Stromal cell of bone marrow (primary cell): ENCODE measurements around the gene KRT6A.

ENCODE experiments used
- DNase-seq: peaks from one replicate; pipeline ENCODE4 v3.0.0-alpha.2; 2012; ENCODE audit warnings: low read depth

KRT6A gene

DNA sequence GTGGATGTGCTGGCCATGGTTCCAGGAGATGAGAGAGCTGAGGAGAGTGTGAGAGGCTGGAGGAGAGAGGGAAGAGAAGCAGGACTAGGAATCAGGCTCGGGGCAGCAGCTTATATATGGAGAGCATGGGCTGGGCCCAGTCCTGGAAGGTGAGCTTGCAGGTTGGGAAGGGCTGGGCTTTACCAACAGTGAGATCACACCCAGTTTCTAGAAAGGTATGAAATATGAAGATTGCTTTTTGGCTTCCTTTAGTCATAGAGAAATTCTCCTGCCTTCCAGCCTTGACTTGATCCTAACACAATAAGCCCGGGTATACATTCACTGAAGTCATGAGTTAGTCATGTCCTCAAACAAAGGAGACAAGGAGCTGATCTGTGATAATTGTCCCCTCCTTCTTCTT, at the start of gene KRT6A:
Gene KRT6A (minus strand): TSS at position 86 of the 400 bp plus-strand sequence. CDS start 69 bp downstream, at position 17.
- DNase-seq: no peak

DNA sequence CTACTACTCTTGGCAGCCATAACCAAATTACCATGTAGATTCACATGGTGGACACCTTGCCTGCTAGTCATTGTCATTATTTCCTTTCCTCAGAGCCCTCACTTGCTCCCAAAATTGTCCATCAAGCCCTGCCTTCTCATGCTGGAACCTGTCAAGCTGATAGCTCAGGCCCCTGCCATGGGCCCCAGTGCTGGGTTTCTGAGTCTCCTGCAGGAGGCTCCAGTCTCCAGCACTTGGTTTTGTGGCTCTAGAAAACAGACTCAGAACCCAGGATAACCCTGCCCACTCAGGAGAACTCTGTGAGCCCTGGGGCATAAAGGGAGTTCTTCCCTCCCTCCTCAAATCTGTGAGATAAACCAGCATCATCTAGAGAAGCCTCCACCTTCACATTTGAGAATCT, 49.1 kb upstream of the KRT6A start:
- no peak for DNase-seq

DNA sequence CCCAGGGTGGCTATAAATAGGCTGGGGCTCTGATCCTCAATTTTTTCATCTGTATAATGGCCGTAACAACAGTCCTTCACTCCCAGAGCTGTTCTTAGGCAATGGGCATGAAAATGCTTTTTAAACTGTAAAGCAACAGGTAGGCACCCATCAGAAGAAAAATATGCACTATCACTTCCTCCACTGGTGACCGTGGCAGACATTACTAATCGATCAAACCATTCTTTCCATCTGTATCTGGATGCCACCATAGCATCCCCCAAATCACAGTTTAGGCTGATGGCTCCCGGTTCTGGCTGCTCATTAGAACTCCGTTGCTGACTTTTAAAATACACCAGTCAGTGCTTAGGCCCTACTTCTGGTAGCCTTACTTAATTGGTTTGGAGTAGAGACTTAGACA, 48.7 kb upstream of the KRT6A start:
- DNase-seq: no peak

DNA sequence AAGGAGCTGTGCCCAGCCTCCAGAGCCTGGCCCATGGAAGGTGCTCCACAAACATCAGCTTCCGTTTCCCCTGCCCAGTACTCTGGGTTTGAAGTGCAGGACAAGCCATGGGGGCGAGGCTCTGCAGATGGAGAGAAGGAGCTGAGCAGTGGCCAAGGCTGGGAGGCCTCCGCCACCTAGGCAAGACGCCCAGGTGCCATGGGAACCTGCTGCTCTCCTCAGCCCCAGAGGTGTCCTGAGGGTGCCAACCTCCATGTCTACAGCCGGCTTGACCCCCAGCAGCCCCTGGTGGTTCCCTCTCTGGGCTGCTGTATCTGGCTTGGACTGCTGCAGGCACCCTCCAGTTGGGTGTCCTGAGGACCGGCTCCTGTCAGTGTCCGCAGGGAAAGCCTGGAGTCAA, 47.5 kb upstream of the KRT6A start:
- no peak for DNase-seq

DNA sequence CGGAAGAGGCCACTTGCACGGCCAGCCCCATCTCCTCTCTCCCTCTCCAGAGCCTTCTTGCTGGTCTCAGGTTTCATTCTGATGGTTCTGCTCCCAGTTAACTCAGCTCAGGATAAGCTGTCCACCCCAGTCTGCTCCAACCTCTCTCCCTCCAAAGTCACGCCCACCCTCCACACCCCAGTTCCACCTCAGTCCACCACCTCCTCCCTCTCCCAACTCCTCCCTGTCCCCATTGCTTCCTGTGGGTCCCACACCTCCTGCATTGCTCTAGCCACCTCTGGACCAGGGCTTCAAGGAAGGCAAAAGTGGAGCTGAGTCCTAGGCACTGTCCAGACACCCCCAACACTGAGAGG, 46.7 kb upstream of the KRT6A start:
- DNase-seq: no peak

DNA sequence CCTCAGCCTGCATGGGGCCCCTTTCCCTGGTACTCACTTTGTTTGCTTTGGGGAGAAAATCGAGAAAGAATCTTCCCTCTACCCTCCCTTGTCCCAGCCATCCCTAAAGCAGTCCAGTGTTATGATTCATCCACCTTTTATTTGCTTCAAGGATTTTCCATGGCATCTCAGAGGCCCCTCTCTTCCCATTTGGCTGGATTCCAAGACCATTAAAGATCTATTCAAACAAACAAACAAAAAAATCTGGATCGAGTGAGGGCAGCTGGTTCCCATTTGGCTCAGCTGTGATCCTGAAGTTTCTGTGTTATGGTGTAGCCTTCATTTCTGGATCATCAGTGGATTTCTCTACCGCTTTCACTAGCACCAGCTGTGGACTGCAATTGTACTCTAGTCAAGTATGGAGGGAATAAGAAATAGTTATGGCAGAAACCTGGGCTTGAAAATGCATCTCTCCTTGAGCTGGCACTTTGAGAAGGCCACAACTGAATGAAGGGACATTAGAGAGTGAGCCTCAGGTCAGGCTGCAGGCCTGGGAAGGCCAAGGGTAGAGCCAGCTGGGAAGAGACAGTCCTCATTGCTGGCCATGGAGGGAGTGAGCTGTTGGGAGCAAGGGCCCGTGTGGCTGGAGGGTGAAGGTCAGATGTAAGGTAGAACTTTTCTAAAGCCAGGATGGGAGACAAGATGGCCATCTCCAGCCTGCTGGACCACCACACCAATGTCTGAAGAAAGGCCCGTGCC, 46.2 kb upstream of the KRT6A start:
- peak; percentile 16 for DNase-seq

DNA sequence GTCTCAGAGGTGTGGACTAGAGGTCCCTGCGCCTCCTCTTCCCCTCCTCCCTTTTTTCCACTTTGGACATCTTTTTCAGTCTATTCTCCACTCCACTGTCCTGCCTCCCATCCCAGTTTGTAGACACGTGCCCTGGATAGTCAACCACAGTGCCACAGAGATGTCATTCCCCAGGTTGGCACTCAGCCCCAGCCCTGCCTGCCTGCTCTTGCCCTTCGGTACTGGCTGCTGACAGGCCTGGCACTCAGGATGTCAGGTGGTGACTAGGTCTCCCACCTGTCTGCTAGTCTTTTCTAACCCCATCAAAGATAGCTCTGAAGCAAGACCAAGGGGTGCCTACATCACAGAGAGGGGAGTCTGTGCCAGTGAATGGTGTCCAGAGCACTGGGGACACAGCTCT, 44.0 kb upstream of the KRT6A start:
- no peak for DNase-seq

DNA sequence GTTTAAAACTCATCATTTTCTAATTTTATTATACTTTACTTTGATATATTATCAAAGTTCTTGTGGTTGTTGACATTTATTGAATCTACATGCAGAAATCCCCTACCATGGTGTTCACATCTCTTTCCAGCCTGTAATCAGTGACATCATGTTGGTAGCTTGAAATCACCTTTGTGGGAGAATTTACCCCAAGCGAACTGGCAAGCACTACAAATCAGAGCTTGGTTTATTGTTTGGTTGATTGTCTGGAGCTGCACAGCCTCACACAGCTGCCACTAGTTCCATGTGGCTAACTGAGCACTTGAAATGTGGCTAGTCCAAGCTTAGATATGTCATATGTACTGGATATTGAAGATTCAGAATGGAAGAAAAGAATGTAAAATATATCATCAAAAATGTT, 42.5 kb upstream of the KRT6A start:
- DNase-seq: no peak

DNA sequence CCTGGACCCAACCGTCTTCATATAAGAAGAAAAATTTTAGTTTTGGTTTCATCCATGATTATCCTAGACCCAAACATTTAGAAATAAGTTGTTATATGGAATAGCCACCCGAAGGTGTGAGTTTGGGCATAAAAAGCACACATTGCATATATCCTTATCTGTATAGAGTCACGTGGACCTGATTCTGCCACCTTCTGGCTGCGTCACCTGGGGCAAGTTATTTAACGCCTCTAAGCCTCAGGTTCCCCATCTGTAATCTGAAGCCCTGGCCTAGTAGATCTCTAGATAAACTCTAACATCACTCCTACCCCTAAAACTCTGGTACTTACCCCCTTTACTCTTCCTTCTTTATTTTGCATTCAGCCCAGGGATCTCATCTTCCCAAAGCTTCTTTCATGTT, 41.4 kb upstream of the KRT6A start:
- DNase-seq: no peak

DNA sequence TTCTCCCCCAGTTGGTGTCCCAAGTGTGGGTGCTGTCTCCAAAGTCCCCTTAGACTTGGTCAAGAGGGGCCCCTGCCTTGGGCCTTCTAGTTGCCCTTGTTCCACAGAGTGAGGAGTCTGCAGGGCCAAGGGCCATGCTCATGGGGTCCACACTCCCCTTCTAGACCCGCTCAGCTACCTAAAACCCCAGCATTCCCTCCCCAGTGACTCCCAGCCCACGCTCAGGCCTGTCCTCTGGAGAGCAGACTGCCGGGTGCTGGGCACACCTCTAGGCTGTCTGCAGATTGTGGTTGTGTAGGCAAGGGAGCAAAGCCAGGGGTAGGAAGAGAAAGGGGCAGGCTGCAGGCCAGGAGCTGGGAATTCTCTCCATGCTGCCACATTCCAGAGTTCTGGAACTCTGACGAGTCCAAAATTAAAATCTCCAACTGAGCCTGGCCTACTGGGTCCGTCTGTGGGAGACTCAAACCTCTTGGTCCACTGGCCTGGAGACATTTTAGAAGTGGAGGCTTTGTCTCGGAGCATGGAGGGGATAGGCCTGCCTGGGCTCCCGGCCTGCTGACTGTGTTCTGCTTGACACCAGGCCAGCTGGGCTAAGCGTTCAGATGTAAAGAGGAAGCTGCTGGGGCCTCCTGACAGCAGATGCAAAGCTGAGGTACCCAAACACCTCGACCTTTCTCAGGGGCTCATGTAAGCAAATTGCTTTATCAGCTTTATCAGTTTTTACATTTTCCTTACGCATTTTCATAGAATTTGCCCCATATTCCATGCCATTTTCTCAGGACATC, 40.8 kb upstream of the KRT6A start:
- no peak for DNase-seq

DNA sequence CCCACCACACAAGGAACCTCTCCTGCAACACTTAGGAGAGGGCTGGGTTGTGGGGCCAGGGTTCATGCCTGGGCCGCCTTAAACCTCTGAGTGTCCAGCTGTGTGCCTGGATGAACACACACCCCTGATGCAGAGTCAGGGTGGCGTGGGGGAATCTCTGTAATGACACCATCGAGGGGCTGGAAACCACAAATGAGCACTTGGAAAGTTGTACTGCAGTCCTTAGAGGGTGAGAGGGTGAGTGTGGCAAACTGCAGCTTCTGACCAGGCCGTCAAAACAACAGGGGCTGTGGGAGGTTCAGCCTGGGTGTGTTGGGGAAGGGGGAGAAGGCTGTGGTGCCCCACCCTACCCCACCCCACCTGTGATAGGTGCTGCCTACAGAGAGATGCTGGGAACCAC, 39.6 kb upstream of the KRT6A start:
- no peak for DNase-seq

DNA sequence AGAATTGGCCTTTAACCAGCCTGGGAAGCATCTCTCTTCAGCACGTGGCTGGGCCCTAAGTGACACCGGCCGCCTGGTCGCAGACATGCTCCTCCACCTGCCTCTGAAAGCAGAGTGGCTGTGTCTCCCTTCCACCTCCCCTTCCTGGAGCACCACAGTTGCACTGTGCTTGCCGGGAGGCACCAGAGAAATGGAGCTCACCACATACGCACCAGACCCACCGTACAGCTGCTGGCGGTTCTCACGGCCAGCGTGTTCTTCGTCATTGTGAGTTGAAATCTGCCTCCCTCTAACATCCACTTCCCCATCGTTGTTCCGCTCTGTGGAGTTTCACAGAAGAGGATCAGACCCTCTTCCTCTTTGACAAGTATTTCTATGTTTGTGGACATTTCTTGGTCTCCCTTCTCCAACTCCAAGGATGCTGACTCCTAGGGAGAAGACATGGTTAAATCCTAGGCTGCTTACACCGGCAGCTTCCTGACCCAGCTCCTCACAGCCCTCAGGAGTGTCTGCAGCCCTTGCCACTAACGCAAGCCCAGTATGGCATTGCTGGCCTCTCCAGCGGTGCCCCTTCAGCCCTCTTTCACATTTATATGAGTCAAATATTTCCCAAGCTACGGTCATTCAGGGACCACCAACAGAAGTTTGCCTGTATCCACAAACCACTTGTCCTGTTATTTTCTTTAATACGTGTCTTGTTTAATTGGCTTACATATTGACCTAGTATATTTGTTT, 38.7 kb upstream of the KRT6A start:
- DNase-seq: no peak

DNA sequence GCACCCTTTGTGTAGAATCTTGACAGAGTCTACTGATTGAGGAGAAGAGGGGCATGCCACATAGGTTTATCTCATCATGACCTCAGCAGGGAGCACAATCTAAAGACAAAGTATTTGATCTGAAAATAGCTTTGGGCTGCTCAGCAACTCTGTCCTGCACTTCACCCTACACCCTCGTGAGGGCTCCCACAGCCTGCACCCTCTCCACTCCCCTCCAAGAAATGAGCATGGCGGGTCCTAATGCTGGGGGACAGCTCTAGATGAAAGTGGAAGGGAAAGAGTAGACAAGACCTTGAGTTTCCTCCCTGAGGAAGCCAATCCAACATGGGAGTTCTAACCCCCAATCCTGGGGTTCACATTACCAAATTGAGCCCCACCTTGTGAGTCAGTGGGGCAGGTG, 37.8 kb upstream of the KRT6A start:
- no peak for DNase-seq

DNA sequence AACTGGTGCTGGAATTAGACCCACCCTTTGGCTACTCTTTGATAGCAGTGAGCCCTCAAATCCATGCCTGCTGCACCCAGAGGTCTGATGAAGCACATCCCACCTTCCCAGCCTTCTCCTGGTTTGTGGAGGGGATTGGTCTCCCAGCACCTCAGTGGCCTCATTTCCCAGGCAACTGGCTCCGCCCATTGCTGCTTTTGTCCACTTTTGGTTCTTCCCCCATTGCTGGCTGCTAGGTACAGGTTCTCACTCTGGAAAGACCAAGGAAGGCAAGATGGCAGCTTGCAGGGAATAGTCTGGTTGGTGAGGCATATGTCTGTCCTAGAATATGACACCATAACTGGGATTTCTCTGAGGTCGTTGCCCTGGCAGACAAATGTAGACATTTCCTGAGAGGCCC, 37.3 kb upstream of the KRT6A start:
- no peak for DNase-seq

DNA sequence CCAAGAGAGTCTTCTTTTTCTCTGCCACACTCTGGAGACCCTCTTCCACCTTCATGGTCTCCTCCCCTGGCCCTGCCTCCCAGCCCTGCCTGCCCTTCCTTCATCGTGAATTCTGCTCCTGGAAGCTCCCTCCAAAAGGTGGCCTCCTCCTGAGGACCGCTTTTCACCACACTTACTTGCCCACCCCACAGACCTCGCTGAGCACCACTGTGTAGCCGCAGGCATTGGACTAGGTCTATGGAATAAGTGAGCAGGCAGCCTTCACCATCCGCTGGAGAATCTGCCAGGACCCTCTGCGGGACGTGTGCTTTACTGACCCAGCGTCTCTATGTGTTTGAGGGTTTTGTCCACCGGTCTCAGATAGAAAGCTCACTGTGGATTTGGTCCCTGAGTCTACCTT, 36.8 kb upstream of the KRT6A start:
- DNase-seq: no peak

DNA sequence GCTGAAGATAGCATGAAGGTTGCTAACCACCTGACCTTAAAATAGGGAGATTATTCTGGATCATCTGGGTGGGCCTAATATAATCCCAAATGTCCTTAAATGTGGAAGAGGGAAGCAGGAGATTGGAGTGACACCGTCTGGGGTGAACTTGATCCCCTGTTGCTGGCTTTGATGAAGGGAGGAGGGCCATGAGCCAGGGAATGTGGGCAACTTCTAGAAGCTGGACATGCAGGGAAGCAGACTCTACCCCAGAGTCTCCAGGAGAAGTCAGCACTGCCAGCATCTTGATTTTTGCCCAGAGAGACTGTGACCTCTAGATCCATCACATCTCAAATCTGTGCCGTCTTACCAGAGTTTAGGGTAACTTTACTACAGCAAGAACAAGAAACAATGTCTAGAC, 36.4 kb upstream of the KRT6A start:
- no peak for DNase-seq

DNA sequence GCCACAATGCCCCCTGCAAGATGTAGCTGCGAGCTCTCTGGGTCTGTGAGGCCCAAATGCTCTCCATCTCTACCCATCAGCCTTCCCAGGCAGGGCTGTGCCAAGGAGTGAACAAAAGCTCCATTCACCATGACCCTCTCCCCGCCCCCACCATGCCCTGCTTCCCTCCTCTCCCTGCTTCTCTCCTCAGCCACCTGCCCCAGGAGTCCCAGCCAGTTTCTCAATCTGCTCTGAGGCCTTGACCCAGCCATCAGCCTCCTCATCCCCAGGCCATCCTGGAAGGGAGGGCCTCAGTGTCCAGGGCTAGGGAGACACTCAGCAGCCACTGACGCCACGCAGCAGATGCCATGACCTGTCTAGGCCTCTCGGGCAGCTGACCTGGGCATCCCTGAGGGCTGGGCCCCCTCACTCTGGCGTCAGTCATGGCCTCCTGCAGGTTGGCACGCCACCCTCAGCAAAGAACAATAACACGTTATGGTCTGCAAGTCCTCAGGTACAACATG, 35.6 kb upstream of the KRT6A start:
- DNase-seq: no peak

DNA sequence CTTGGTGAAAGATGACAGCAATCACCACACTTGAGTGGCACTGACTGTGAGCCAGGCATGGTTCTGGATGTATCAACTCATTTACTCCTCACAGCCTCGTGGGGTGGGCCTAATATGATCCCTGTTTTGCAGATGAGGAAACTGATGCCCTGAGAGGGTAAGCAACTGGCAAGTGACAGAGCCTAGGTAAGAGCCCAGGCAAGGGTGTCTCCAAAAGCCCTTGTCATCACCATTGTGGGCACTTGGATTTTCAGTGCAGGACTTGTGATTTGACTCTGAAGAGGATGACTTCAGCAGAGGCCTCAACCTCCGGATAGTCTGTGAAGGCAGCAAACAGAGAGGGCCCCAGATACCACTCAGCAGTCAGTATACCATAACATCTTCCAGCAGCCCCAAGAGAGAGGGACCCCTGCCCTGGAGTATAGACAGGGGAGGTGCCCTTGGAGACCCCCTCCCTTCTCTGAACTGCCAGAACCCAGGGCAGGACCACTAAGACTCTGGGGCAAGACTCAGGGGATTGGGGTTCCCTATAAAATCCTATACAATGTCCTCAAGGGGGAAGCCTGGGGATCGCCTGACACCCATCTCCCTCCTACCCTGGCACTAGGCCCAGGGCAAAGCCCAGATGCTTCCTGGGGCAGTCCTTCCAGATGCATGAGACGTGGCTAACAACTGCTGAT, 34.2 kb upstream of the KRT6A start:
- no peak for DNase-seq

DNA sequence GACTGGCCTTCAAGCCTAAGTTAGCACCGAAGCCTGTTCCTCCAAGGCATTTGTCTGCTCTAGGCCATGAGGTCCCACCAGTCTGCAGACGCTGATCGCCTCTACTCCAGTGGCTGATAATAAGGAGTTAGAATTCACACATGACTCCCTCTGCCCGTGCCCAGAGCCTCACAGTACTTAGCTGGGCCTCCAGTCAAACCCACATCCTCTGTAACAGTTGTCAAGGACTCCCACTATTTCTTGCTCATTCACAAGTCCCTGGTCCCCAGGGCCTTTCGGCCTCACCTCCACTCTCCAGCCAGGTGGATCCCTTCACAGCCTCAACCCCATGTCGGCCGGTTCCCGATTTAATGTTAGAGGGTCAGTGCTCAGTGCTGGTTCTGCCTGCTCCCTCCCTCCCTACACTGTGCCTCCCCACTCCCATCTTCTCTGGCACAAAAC, 33.5 kb upstream of the KRT6A start:
- DNase-seq: no peak

DNA sequence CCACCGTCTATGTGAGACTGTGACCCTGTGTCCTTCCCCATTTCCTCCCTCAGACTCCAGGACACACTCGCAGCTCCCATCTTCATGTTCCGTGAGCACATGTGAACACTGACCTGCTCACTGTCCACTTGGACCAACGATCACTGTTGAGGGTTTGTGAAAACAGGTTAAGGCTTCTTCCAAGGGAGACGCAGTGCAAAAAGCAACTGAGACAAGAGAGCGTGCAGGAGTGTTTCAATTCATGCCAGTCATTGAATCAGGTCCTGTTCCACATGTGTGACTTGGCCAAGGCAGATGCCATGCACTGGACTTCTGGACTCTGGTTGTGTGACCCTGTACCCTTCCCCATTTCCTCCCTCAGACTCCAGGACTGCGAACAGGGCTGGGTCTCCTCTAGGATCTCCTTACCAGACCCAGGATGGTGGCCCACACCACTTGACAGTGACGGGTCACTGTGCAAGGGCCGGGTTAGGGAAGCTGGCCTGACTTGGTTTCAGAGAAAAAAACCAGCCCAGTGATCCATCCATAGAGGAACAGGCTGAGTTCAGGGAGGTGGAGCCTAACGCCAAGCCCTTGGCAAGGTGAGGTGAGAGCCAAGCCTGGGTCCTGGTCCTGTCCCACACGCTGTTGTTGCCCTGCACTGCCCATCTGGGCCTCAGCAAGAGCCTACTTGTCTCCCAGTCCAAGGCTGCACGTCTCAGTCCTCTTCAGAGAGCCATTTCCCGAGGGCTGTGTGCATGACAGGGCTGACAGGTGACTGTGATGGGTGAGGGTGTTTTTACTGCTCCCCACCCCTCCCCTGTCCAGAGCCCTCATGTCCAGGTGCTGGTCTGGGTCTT, 32.8 kb upstream of the KRT6A start:
- DNase-seq: no peak

DNA sequence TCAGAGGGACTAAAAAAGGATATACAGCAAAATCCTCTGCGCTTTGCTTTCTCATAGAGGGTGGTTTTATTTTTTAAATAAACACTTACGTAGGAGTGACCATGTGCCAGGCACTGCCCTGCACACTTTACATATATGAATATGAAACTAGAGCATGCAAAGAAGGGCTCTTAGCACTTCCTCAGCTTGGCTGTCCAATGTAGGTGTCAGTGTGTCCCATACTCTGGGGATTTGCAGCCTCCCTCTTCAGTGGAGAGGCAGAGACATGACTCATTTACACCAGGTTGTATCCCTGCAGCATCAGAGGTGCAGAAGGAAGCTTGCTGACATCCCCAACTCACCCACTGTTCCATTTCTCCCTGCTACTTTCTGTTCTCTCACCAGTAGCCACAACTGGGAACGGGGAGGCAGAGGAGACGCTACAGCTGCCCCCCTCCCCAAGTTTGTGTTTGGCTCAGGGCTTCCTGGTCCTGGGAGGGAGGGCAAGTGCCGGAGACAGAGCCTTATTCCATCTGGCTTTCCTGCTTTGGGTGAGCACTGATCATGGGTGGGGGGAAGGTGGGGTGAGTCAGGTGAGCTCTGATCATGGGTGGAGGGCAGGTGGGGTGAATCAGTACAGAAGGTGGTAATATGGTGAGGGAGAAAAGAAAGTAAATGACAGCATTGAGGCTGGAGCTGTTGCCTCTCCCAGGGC, 32.0 kb upstream of the KRT6A start:
- DNase-seq: no peak
